Endothelial cell (in vitro differentiated cells): ENCODE measurements around the gene OR4D1. TPM values are rescaled to one million over a fixed set of nuclear protein-coding genes. Genes with fewer than 3 reads are reported as not detected.

Experiments used
- DNase-seq: peaks from one replicate; pipeline ENCODE4 v3.0.0; 2021; ENCODE audit warnings: low spot score
- H3K27ac Mint-ChIP-seq: one replicate; pipeline ENCODE4 v1.8.0; 2021; ENCODE audit warnings: mixed read lengths, inconsistent platforms; ENCODE audit not compliant: unreplicated experiment
- H3K27me3 Mint-ChIP-seq: one replicate; pipeline ENCODE4 v1.8.0; 2021; ENCODE audit warnings: mild to moderate bottlenecking, moderate library complexity, mixed read lengths, inconsistent platforms; ENCODE audit not compliant: unreplicated experiment
- H3K36me3 Mint-ChIP-seq: one replicate; pipeline ENCODE4 v1.8.0; 2021; ENCODE audit warnings: mild to moderate bottlenecking, low read depth, mixed read lengths, inconsistent platforms; ENCODE audit not compliant: unreplicated experiment
- H3K4me1 Mint-ChIP-seq: one replicate; pipeline ENCODE4 v1.8.0; 2021; ENCODE audit warnings: mild to moderate bottlenecking, mixed read lengths, inconsistent platforms; ENCODE audit not compliant: unreplicated experiment
- H3K4me3 Mint-ChIP-seq: one replicate; pipeline ENCODE4 v1.8.0; 2021; ENCODE audit warnings: mild to moderate bottlenecking, mixed read lengths, inconsistent platforms; ENCODE audit not compliant: unreplicated experiment
- H3K9me3 Mint-ChIP-seq: one replicate; pipeline ENCODE4 v1.8.0; 2021; ENCODE audit warnings: mixed read lengths, inconsistent platforms; ENCODE audit not compliant: unreplicated experiment
- CTCF ChIP-seq: fragments of 200-600 bp; sonication (generic); IDR thresholded peaks from one replicate; pipeline ENCODE4 v1.5.0; 2021; ENCODE audit warnings: antibody characterized with exemption; ENCODE audit not compliant: unreplicated experiment
- total RNA-seq: library from RNA; stranded (reverse); fragmentation: NEBNext Ultra II Directional; extraction: Animal tissue kit (Norgen Biotek cat#: 25700); gene quantifications from one replicate; pipeline ENCODE4 v1.2.1, GENCODE V29; 2021; ENCODE audit not compliant: unreplicated experiment

The OR4D1 gene
- total RNA-seq, 1 donor from 2014 or later = not detected

- Mint-ChIP-seq H3K27me3 (peaks cover 1% of the 10 kb centered on the region), H3K36me3 (peaks cover 6% of the 10 kb centered on the region), H3K4me1 (peaks cover 12% of the 10 kb centered on the region), H3K9me3 (peaks cover 3% of the 10 kb centered on the region), H3K4me3 (no peak overlapping the region), H3K27ac (no peak overlapping the region)
- TF ChIP-seq CTCF = no peak
- no peak for DNase-seq
These were observed 425 bp downstream of the OR4D1 start for GRCh38 chr17:58148609-58149008.

- no peak overlapping the region for H3K27ac Mint-ChIP-seq
- TF ChIP-seq CTCF = no peak
- no peak for DNase-seq
- peaks cover 1% of the 10 kb centered on the region for H3K27me3 Mint-ChIP-seq
- no peak overlapping the region for H3K4me3 Mint-ChIP-seq
- H3K36me3 Mint-ChIP-seq = no peaks in the 10 kb centered on the region
- H3K9me3 Mint-ChIP-seq = no peaks in the 10 kb centered on the region
- peaks cover 12% of the 10 kb centered on the region for H3K4me1 Mint-ChIP-seq
These were observed 2.2 kb downstream of the OR4D1 start for GRCh38 chr17:58150394-58150793.

GRCh38 chr17:58153046-58153445 is 4.9 kb downstream of the OR4D1 start:
- TF ChIP-seq CTCF = no peak
- peaks cover 17% of the 10 kb centered on the region for H3K4me1 Mint-ChIP-seq
- H3K4me3 Mint-ChIP-seq = no peak overlapping the region
- H3K9me3 Mint-ChIP-seq = no peaks in the 10 kb centered on the region
- DNase-seq = no peak
- peak overlapping the region; percentile 72 for H3K27ac Mint-ChIP-seq
- H3K36me3 Mint-ChIP-seq = no peaks in the 10 kb centered on the region
- H3K27me3 Mint-ChIP-seq = peaks cover 5% of the 10 kb centered on the region

- TF ChIP-seq CTCF = no peak
- H3K27me3 Mint-ChIP-seq = peaks cover 5% of the 10 kb centered on the region
These were observed 5.5 kb downstream of the OR4D1 start for GRCh38 chr17:58153671-58154070.

GRCh38 chr17:58156839-58157803 is 8.9 kb downstream of the OR4D1 start:
- H3K4me1 Mint-ChIP-seq = peaks cover 17% of the 10 kb centered on the region

More at GRCh38 chr17:58153671-58154070, 5.5 kb downstream of the OR4D1 start:
- H3K9me3 Mint-ChIP-seq = no peaks in the 10 kb centered on the region
- no peak for DNase-seq
- peak overlapping the region; percentile 72 for H3K27ac Mint-ChIP-seq
- no peaks in the 10 kb centered on the region for H3K36me3 Mint-ChIP-seq
- peaks cover 17% of the 10 kb centered on the region for H3K4me1 Mint-ChIP-seq
- no peak overlapping the region for H3K4me3 Mint-ChIP-seq

More at GRCh38 chr17:58156839-58157803, 8.9 kb downstream of the OR4D1 start:
- Mint-ChIP-seq H3K27ac (peak overlapping the region; percentile 80), H3K4me3 (peak overlapping the region; percentile 87), H3K9me3 (no peaks in the 10 kb centered on the region), H3K27me3 (peaks cover 4% of the 10 kb centered on the region), H3K36me3 (no peaks in the 10 kb centered on the region)
- no peak for TF ChIP-seq CTCF
- peak; percentile 43 for DNase-seq
